ENCODE data around the gene TBC1D22A. TPM values are rescaled to one million over a fixed set of nuclear protein-coding genes. Genes with fewer than 3 reads are reported as not detected.

Gene TBC1D22A
- total RNA-seq, 1 donor from 2014 or later, result 18.9 TPM

- H3K4me1 Mint-ChIP-seq (ENCODE audit: low read depth), result no peaks in the 10 kb centered on the region
- DNase-seq (ENCODE audit: low spot score), result peak; percentile 75
- no peak overlapping the region for H3K27ac Mint-ChIP-seq (ENCODE audit: unreplicated experiment)
- no peaks in the 10 kb centered on the region for H3K27me3 Mint-ChIP-seq (ENCODE audit: low read depth)
- H3K36me3 Mint-ChIP-seq (ENCODE audit: low read depth), result no peaks in the 10 kb centered on the region
- no peak overlapping the region for H3K4me3 Mint-ChIP-seq (ENCODE audit: unreplicated experiment)
- TF ChIP-seq CTCF (IDR thresholded peaks at IDR 0.05), result no peak
- no peaks in the 10 kb centered on the region for H3K9me3 Mint-ChIP-seq (ENCODE audit: low read depth)
Measured at GRCh38 chr22:47131632-47132427, 369.4 kb downstream of the TBC1D22A start.

- H3K27ac Mint-ChIP-seq (ENCODE audit: unreplicated experiment), result no peak overlapping the region
- no peaks in the 10 kb centered on the region for H3K4me1 Mint-ChIP-seq (ENCODE audit: low read depth)
- H3K36me3 Mint-ChIP-seq (ENCODE audit: low read depth), result no peaks in the 10 kb centered on the region
- H3K4me3 Mint-ChIP-seq (ENCODE audit: unreplicated experiment), result no peak overlapping the region
- no peak for TF ChIP-seq CTCF (IDR thresholded peaks at IDR 0.05)
- no peak for DNase-seq (ENCODE audit: low spot score)
- H3K9me3 Mint-ChIP-seq (ENCODE audit: low read depth), result no peaks in the 10 kb centered on the region
- no peaks in the 10 kb centered on the region for H3K27me3 Mint-ChIP-seq (ENCODE audit: low read depth)
Measured at GRCh38 chr22:47132428-47132825, 370.0 kb downstream of the TBC1D22A start.

- Mint-ChIP-seq H3K27me3 (ENCODE audit: low read depth) (no peaks in the 10 kb centered on the region), H3K4me3 (ENCODE audit: unreplicated experiment) (no peak overlapping the region), H3K4me1 (ENCODE audit: low read depth) (no peaks in the 10 kb centered on the region), H3K27ac (ENCODE audit: unreplicated experiment) (no peak overlapping the region), H3K9me3 (ENCODE audit: low read depth) (no peaks in the 10 kb centered on the region), H3K36me3 (ENCODE audit: low read depth) (no peaks in the 10 kb centered on the region)
- TF ChIP-seq CTCF (IDR thresholded peaks at IDR 0.05), result no peak
- no peak for DNase-seq (ENCODE audit: low spot score)
Measured at GRCh38 chr22:47133061-47133969, 370.9 kb downstream of the TBC1D22A start.

GRCh38 chr22:47134222-47134621, 371.8 kb downstream of the TBC1D22A start:
- Mint-ChIP-seq H3K36me3 (ENCODE audit: low read depth) (no peaks in the 10 kb centered on the region), H3K9me3 (ENCODE audit: low read depth) (no peaks in the 10 kb centered on the region), H3K27me3 (ENCODE audit: low read depth) (no peaks in the 10 kb centered on the region), H3K4me3 (ENCODE audit: unreplicated experiment) (no peak overlapping the region), H3K27ac (ENCODE audit: unreplicated experiment) (no peak overlapping the region), H3K4me1 (ENCODE audit: low read depth) (no peaks in the 10 kb centered on the region)
- no peak for TF ChIP-seq CTCF (IDR thresholded peaks at IDR 0.05)
- no peak for DNase-seq (ENCODE audit: low spot score)

- no peaks in the 10 kb centered on the region for H3K9me3 Mint-ChIP-seq (ENCODE audit: low read depth)
- TF ChIP-seq CTCF (IDR thresholded peaks at IDR 0.05), result no peak
- no peak for DNase-seq (ENCODE audit: low spot score)
- H3K27me3 Mint-ChIP-seq (ENCODE audit: low read depth), result no peaks in the 10 kb centered on the region
- no peaks in the 10 kb centered on the region for H3K36me3 Mint-ChIP-seq (ENCODE audit: low read depth)
- H3K4me3 Mint-ChIP-seq (ENCODE audit: unreplicated experiment), result no peak overlapping the region
- H3K4me1 Mint-ChIP-seq (ENCODE audit: low read depth), result no peaks in the 10 kb centered on the region
- no peak overlapping the region for H3K27ac Mint-ChIP-seq (ENCODE audit: unreplicated experiment)
Measured at GRCh38 chr22:47135338-47135737, 372.9 kb downstream of the TBC1D22A start.
